HG03575 (cell line): ENCODE measurements around the gene ARHGAP31.
"Not testable (repeated sequence)": the region's sequence is repeated elsewhere in the genome, so short reads cannot be mapped to it uniquely, and the experiment has no call there.

Source experiments
- ATAC-seq: cut with Tn5 transposase; IDR thresholded peaks from one replicate; pipeline ENCODE4 v1.9.1; 2021; ENCODE audit not compliant: unreplicated experiment, insufficient number of reproducible peaks, low FRiP score; ENCODE audit errors: extremely low read depth

The ARHGAP31 gene, protein sequence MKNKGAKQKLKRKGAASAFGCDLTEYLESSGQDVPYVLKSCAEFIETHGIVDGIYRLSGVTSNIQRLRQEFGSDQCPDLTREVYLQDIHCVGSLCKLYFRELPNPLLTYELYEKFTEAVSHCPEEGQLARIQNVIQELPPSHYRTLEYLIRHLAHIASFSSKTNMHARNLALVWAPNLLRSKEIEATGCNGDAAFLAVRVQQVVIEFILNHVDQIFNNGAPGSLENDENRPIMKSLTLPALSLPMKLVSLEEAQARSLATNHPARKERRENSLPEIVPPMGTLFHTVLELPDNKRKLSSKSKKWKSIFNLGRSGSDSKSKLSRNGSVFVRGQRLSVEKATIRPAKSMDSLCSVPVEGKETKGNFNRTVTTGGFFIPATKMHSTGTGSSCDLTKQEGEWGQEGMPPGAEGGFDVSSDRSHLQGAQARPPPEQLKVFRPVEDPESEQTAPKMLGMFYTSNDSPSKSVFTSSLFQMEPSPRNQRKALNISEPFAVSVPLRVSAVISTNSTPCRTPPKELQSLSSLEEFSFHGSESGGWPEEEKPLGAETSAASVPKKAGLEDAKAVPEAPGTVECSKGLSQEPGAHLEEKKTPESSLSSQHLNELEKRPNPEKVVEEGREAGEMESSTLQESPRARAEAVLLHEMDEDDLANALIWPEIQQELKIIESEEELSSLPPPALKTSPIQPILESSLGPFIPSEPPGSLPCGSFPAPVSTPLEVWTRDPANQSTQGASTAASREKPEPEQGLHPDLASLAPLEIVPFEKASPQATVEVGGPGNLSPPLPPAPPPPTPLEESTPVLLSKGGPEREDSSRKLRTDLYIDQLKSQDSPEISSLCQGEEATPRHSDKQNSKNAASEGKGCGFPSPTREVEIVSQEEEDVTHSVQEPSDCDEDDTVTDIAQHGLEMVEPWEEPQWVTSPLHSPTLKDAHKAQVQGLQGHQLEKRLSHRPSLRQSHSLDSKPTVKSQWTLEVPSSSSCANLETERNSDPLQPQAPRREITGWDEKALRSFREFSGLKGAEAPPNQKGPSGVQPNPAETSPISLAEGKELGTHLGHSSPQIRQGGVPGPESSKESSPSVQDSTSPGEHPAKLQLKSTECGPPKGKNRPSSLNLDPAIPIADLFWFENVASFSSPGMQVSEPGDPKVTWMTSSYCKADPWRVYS (N-terminal part only)

DNA sequence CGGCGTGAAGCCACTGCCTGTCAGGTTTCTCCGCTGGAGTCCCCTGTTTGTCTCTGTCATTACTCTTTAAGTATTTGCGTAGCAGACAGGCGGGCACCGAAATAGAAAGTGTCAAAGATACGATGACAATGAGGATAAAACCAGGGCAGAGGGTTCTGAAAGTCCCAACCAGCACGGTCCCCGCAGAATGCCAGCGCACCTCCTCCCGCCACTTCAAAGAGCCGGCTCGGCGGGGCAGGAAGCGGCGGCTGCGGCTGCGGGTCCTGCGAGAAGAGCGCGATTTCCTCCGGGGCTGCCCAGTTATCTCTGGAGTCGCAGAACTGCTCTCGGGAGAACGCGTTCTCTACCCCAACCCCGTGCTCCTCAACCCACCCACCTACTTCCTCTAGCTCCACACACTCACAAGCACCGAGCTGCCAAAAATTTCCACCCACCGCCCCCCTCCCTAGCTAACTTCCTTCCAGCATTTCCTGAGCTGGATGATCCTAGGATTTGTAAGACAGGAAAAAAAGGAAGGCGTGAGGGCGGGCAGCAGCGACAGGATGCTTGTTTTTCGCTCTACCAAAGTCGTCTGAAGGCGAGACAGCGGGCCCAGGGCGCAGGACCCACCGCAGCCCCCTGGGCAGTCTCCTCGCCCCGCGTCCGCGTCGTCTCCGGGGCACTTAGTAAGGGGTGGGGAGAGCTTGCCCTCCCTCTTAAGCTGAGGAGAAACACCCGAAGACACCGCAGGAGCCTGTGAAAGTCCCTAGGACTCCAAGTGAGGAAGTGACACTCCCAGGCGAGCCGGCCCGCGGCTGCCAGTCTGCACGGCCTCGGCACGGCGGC, at the start of gene ARHGAP31:
Gene ARHGAP31, plus strand, starts transcription at position 513 of the 825 bp plus-strand sequence. CDS start 522 bp downstream, outside the sequence.
- peak; percentile 44 for ATAC-seq

DNA sequence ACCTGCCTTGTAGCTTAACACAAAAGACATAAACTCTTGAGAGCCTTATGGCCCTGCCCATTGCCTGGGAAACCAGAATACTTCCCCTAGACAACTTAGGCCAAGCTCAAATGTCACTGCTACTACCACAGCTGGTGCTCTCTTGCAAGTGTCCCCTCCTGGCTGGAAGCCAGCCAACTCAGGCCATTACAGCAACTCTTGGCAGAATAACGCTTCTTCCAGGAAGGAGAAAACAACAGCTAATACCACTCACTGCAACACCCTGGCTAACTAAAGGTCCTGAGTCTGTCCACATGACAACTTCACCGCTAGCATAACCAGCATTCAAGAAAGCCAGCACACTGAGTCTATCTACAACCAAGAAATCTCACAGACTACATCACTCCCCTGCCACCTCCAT, 48.4 kb upstream of the ARHGAP31 start:
- ATAC-seq = no peak

DNA sequence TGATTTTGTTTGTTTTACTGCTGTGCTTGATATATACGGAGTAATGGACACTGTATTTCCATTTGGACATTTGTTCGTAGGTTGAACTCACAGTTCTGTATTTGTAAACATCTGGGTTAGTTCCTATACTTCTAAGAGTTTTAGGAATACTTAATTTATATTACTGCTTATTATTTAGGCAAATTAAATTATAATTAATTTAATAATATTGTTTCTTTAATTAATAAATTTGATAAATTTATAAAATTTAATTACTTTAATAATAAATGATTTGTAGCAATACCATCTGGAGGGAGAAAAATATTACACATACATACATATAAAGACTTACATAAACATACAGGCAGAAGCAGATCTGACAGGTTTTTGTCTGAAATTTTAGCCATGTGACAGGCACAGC, 39.0 kb upstream of the ARHGAP31 start:
- no peak for ATAC-seq

DNA sequence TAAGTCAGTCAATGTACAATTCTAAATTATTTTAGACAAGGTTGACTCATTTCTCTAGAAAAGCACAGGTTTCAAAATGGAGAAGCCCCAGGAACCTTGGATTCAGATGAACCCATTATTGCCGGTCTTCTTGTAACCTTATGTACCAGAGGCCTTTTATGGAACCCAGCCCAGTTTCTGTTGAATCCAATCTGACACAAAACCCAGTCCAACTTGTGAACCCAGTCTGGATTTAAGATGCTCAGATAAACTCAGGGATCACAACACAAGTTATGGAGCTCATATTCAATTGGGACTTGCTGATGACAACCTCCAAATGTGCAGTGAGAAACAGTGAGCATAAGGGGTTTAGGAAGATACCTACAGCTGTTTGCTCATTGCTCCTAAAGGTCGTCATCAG, 37.1 kb upstream of the ARHGAP31 start:
- ATAC-seq = no peak

DNA sequence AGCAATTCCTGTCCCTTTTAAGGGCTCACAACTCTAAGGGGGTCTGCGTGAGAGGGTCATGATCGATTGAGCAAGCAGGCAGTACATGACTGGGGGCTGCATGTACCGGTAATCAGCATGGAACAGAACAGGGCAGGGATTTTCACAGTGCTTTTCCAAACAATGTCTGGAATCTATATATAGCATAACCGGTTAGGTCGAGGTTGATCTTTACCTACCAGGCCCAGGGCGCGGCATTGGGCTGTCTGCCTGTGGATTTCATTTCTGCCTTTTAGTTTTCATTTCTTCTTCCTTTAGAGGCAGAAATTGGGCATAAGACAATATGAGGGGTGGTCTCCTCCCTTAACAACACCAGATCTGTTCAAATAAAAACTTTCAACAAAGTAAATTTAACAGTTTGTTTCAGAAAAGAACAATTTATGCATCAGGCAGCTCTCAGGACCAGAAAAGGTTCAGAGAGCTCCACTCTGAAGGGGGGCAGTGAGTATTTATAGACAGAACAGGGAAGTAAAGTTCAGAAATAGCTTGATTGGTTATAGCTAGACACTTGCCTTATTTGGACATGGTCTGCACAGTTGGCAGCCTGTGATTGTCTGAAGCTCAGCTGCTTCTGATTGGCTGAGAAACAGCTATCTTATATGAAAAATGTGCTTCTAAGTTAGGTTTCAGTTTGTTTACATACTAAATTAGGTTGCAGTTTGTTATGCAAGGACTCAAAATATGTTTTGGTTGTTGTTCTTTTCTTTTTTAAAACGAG, 36.4 kb upstream of the ARHGAP31 start:
- ATAC-seq = peak; percentile 55

DNA sequence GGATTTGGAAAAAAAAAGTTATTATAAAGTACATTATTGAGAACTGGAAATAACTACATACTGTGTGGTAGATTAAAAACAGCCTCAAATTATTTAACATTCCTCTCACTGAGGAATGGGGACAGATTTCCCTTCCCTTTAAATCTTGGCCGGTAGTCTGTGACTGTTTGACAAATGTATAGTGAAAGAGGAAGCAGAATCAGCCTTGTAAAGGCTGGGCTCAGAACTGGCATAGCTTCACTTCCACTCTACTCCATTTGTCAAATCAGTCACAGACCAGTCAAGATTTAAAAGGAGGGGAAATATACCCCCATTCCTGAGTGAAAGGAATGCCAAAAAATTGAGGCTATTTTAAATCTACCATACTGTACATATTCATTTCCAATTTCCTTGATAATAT, 35.3 kb upstream of the ARHGAP31 start:
- ATAC-seq = peak; percentile 74

DNA sequence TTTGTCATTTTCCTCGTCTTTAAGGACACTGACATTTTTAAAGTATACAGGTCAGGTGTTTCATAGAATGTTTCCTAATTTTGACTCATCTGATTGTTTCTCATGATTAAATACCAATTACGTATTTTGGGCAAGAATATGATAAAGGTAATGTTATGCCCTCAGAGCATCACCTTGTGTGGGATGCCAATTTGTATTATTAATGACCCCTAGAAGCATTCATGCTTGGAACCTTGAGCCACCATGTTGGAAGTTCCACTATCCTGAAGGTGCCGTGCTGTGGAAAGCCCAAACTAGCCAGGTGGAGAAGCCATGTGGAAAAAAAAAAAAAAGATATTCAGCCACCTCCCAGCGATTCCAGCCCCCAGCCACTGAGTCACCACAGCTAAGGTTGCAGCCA, 34.4 kb upstream of the ARHGAP31 start:
- ATAC-seq = no peak

DNA sequence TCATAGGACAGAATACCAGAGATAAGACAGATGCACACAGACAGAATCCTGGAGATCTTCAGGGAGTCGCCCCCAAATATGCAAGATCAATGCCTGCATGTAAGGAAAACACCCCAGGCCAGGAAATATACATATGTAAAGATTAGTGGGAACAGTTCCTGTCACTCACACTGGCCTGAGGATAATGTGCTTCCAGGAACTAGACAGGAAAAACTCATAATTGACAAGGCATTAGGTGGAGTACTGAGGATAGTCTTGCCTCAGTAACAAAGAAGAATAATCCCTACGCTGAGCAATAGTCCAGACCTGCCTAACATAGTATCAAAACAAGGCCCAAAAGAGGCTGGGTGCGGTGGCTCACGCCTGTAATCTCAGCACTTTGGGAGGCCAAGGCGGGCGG, 33.1 kb upstream of the ARHGAP31 start:
- ATAC-seq = no peak

DNA sequence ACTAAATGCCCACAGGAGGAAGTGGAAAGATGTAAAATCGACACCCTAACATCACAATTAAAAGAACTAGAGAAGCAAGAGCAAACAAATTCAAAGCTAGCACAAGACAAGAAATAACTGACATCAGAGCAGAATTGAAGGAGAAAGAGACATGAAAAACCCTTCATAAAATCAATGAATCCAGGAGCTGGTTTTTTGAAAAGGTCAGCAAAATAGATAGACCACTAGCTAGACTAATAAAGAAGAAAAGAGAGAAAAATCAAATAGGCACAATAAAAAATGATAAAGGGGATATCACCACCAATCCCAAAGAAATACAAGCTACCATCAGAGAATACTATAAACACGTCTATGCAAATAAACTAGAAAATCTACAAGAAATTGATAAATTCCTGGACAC, 24.0 kb upstream of the ARHGAP31 start:
- ATAC-seq = not testable (repeated sequence)

DNA sequence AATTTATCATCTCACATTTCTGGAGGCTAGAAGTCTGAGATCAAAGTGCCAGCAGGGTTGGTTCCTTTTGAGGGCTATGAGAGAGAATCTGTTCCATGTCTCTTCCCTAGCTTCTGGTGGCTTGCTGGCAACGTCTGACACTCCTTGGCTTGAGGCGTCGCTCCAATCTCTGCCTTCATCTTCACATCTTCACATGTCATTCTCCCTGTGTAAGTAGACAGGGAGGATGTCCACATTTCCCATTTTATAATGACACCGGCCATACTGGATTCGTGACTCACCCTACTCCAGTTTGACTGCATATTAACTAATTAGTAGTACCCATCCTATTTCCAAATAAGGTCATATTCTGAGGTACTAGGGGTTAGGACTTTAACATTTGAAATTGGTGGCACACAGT, 17.5 kb upstream of the ARHGAP31 start:
- ATAC-seq = no peak

DNA sequence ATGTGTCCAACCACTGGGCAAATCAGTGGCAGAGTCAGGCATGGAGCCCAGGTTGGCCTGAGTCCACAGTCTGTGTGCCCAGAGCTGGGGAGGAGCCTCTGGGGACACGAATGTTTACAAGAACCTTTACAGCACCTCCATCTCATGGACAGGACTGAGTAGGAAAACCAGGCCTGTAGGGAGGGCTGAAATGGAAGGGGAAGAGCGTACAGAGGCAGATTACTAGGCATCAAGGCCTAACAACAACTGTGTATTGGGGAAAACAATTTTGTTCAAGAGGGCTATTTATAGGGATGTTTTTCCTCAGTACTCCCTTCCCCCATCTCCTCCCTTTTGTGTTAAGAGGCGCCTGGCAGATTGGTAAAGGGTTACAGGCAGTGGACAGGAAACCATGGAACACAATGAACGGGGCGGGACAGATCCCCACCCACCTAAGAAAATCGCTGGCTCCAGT, 15.1 kb upstream of the ARHGAP31 start:
- no peak for ATAC-seq

DNA sequence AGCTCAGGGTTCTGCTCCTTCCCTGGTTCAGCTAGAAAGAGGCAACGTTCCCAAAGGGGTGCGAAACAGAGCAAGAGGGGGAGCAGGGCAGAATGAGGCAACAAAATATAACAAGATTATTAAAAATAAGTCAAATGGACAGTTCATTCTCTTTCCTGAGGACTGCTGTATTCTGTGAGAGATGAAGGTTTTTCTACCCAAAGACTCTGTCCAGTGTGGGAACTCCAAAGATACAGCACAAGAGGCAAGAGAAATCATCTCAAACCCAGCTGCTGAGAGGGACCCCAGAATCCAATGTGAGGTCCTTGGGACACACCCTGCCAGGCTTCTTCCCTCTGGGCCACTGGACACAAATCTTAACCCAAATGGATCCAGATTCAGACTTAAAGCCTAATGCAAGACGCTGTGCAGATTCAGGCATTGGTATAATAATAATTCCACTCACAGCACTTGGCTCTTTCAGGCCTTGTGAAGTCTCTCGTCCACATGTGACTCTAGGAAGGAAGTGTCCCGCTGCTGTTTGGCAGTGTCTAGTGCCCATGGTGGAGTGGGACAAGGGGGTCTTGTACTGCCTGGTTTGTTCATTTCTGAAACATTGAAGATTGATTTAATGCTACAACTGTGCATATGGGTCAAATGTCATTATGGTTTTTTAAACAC, 14.5 kb upstream of the ARHGAP31 start:
- no peak for ATAC-seq

DNA sequence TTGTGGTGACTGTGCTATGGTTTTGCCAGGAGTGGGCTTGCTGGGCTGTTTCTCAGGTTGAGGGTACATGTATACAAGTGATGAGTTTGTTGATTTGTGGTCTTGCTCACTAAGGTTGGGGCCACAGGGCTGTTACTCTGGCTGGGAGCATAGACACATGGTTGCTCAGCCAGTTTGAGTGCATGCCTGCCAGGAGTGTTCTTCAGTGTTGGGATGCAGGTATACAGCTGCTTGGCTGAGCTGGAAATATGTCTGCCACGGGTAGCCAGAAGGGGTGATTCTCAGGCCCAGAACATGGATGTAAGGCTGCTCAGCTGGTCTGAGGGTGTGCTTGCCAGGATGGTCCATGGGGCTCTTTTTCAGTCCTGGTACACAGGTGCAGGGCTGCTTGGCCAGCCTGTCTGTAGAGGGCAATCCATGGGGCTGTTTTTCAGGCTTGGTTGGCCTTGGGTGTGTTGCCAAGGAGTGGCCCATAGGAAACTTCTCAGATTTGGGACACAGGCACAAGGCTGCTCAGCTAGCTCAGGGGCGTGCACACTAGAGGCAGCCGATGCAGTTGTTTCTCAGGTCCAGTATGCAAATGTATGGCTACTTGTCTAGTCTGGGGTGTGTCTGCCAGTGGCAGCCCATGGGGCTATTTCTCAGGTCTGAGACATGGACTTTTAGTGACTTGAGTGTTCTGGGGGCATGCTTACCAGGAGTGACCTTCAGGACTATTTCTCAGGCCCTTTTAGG, 5.3 kb upstream of the ARHGAP31 start:
- ATAC-seq = no peak

DNA sequence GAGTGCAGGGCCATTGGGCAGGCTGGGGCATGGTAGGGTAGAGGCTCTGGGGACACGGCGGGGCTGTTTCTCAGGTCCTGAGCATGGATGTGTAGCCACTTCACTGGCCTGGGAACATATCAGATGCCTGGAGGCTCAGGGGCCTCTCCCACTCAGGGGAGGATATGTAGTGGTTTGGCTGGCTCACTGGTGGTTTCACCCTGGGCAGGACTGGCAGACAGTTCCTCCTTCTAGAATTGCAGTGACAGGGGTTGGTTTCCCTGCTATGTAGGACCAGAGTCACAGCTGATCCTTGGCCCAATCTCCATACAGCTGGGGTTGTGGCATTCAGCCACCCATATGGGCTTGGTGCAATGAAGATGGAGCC, 4.8 kb upstream of the ARHGAP31 start:
- ATAC-seq = no peak

DNA sequence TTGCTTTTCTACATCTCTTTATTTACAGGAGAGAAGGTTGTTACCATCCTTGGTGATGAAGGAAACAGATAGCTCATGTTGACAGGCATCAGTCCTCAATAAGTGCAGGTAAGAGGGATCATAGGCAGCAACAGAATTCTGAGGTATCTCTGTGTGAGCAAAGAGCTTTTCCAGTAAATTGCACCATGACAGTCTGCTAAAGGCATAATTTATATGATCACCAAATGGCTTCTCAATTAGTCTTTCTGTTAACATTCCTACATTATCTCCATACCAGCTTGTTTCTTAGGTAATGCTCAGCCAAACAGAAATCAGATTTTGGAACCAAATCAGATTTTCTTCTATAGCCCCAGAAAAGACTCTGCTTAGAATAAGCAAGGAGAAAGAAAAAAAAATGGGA, 3.6 kb upstream of the ARHGAP31 start:
- ATAC-seq = no peak

DNA sequence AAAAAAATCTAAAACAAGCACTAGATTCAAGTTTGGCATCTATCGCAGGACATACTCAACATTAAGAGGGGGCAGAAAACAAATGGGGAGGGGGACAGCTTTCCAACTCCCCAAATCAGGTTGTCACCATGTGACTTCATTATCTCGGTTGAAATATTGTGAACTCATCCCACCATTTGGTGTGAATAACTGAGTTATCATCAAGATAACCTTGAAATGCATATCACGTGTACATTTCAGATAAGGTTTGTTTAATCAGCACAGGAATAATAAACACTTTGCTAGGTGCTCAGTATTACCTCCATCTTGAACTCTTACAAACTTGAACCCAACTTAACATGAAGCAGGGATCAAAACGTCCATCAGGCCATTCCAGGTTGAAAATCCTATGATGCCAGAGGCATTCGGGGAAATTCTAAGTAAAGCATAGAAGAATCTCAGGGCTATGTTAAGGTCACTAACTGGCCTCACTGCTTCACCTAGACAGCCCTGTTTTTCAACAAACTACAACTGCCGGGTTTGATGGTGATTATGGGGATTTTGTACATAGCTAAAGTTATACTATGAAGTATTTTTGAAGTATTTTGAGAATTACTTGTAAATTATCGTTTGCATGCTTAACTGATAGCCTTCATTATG, 3.0 kb upstream of the ARHGAP31 start:
- no peak for ATAC-seq

DNA sequence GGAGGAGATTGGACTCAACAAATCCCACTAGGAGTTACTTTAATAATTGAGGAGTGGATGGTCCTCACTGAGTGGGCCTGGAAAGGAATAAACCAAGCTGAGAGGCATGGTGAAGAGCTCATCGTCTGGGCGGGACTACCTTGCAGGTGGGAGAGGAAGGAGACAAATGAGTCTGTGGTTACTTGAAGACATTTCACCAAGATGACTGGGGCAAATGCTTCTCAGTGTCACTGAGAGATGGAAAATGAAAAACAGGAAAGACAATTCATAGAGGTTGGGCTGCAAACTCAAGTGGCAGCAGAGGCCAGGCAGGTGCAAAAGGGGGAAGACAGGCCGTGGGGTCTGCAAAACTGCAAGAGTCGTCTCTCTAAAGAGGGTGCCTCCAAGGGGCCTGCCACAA, 1.5 kb upstream of the ARHGAP31 start:
- ATAC-seq = no peak
